Fibroblast of villous mesenchyme (primary cell): ENCODE results near the gene AP1M2. TPM values are rescaled to one million over a fixed set of nuclear protein-coding genes. Genes with fewer than 3 reads are reported as not detected.

Source experiments
- DNase-seq: peaks from one replicate; pipeline ENCODE4 v3.0.0-alpha.2; 2010; ENCODE audit warnings: low read depth
- H3K4me3 ChIP-seq: 2 replicates; pipeline ENCODE4 v1.5.1; 2011; ENCODE audit warnings: low read depth, mild to moderate bottlenecking, low read length
- total RNA-seq: library from RNA; depleted of rRNA; stranded (reverse); fragments of >200 nt; gene quantifications from 2 replicates; pipeline ENCODE4 v1.2.3, GENCODE V29; 2012
- TF ChIP-seq, protein P1 (sequence below): IDR thresholded peaks from 2 replicates; pipeline ENCODE4 v1.5.1; 2012; ENCODE audit warnings: low read depth, mild to moderate bottlenecking, low read length; ENCODE audit not compliant: insufficient read depth

AP1M2 gene
- total RNA-seq, 1 donor = 13.4 TPM

DNA sequence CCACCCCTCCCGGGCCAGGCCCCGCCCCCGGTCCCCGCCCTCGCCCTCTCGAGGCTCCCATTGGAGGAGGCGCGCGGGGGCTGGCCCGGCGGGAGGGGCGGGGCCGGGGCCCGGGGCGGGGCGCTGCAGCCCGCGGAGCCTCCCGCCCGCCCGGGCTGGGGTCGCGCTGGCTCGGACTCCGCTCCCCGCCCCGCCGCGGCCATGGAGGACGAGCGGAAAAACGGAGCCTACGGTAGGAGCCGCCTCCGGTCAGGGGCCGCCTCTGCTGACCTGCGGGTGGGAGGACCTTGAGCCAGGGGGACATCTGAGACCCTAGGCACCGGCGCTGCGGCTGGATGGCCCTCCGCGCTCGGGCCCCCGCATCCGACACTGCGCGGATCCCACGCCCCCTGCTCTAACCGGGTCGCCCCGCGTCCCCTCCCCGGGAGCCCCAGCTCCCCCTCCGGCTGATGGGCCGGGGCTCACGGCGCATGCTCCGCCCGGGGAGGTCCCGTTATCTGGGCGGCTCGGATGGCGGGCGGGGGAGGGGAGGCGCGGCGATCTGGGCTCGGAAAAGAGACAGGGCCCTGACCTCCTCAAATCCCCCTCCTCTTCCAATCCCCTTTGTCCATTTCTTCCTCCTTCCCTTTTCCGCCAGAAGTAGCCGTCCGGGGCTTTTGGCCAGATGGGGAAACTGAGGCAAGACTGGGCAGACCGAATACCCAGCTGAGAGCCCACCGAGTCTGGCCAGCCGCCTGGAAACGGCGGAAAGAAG, 15.4 kb upstream of the AP1M2 start:
- TF ChIP-seq, protein P1, sequence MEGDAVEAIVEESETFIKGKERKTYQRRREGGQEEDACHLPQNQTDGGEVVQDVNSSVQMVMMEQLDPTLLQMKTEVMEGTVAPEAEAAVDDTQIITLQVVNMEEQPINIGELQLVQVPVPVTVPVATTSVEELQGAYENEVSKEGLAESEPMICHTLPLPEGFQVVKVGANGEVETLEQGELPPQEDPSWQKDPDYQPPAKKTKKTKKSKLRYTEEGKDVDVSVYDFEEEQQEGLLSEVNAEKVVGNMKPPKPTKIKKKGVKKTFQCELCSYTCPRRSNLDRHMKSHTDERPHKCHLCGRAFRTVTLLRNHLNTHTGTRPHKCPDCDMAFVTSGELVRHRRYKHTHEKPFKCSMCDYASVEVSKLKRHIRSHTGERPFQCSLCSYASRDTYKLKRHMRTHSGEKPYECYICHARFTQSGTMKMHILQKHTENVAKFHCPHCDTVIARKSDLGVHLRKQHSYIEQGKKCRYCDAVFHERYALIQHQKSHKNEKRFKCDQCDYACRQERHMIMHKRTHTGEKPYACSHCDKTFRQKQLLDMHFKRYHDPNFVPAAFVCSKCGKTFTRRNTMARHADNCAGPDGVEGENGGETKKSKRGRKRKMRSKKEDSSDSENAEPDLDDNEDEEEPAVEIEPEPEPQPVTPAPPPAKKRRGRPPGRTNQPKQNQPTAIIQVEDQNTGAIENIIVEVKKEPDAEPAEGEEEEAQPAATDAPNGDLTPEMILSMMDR = no peak

DNA sequence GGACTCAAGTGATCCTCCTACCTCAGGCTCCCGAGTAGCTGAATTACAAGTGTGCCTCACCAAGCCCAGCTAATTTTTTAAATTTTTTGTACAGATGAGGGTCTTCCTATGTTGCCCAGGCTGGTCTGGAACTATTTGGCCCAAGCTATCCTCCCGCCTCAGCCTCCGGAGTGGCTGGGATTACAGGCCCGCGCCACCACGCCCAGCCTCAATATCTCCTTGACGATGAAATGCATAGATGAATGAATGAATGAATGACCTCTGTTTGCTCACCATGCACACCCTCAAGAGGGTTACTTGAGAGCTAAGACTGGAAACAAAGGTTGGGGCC, 14.9 kb upstream of the AP1M2 start:
- DNase-seq = no peak
- no peak overlapping the region for H3K4me3 ChIP-seq
- TF ChIP-seq, protein P1 = no peak

More for the DNA sequence above, 15.4 kb upstream of the AP1M2 start:
- peak; percentile 69 for DNase-seq
- H3K4me3 ChIP-seq = peak overlapping the region; percentile 96

DNA sequence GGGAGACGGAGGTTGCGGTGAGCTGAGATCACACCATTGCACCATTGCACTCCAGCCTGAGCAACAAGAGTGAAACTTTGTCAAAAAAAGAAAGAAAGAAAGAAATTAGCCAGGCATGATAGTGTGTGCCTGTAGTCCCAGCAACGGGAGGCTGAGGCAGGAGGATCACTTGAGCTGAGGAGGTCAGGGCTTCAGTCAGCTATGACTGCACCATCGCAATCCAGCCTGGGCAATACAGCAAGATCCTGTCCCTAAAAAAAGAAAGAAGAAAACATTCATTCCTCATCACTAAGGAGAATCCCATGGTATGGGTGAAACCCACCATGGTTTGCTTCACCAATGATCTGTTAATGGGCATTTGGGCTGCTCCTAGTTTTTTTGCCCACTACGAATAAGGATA, 13.0 kb upstream of the AP1M2 start:
- no peak overlapping the region for H3K4me3 ChIP-seq
- DNase-seq = no peak
- TF ChIP-seq, protein P1 = no peak

DNA sequence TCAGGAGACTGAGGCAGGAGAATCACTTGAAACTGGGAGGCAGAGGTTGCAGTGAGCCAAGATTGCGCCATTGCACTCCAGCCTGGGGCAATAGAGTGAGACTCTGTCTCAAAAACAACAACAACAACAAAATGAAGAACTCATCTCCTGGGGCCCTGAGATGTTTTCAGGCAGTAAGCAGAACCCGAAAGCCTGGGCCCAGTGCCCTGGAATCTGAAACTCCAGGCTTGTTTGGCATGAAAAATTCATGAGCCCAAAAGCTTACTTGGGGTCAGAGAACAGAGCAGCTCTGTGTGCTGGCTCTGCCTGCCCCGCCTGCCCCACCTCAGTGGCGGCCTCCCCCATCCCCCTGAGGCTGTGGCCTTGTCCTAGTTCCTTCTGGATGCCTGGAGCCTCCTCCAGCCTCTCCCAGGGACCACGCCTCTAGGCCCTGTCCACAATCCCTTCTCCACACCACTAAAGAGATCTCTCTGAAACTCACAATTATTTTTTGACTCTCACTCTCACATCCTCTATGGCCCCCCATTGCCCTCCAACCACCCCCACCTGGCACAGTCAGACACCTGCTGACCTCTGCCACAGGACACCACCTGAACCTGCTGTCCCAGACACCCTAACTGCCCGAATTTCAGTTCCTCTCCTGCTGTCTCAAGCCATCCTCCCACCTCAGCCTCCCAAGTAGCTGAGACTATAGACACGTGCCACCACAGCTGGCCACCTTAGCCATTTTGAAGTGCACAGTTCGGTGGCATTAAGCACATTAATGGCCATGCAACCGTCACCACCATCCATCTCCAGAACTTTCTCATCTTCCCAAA, 6.9 kb upstream of the AP1M2 start:
- no peak overlapping the region for H3K4me3 ChIP-seq
- peak; percentile 84 for DNase-seq
- TF ChIP-seq, protein P1 = no peak

DNA sequence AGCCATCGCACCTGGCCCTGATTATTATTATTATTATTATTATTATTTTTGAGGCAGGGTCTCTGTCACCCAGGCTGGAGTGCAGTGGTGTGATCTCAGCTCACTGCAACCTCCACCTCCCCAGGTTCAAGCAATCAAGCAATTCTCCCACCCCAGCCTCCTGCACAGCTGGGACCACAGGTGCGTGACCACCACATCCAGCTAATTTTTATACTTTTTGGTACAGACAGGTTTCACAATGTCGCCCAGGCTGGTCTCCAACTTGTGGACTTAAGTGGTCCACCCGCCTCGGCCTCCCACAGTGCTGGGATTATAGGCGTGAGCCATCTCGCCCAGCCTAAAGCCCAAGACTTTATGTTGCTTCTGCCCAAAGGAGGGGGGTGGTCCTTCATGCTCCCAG, 6.0 kb upstream of the AP1M2 start:
- H3K4me3 ChIP-seq = no peak overlapping the region
- DNase-seq = no peak
- TF ChIP-seq, protein P1 = no peak

DNA sequence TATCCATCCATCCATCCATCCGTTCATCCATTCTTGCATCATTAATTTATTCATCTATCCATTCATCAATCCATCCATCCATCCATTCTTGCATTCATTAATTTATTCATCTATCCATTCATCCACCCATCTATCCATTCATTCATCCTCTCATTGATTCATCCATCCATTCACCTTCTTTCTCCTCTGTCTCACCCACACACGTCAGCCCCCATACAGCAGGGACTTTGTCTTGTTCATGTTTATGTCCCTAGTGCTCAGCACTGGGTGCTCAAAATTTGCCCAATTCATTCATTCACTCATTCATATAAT, 683 bp upstream of the AP1M2 start:
- TF ChIP-seq, protein P1 = no peak
- no peak for DNase-seq

DNA sequence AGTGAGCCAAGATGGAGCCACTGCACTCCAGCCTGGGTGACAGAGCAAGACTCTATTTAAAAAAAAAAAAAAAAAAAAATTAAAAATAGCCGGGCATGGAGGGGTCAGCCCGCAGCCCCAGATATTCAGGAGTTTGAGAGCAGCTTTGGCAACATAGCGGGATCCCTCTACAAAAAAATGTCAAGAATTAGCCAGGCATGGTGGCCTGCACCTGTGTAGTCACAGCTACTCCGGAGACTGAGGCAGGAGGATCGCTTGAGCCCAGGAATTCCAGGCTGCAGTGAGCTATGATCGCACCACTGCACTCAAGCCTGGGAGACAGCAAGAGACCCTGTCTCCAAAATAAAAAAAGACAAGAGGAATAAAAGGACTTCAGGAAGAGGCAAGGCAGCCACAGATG, 716 bp downstream of the AP1M2 start:
- TF ChIP-seq, protein P1 = no peak
- no peak for DNase-seq
- H3K4me3 ChIP-seq = no peak overlapping the region

More for the DNA sequence above, 683 bp upstream of the AP1M2 start:
- no peak overlapping the region for H3K4me3 ChIP-seq
